Vagina (tissue), 2 donors: ENCODE data around the gene TMEM190. TPM values are rescaled to one million over a fixed set of nuclear protein-coding genes. Genes with fewer than 3 reads are reported as not detected.

ENCODE experiments used
- DNase-seq, 2 donors: peaks; one replicate each; pipeline ENCODE4 v3.0.0-alpha.2; 2017; ENCODE audit errors: extremely low spot score in 2 of 2
- H3K27ac ChIP-seq: fragments of 200-600 bp; sonication (generic); one replicate; pipeline ENCODE4 v1.5.1; 2019
- H3K27me3 ChIP-seq: fragments of 200-600 bp; sonication (generic); one replicate; pipeline ENCODE4 v1.5.1; 2019
- H3K36me3 ChIP-seq, 2 donors: fragments of 200-600 bp; sonication (generic); one replicate each; pipeline ENCODE4 v1.5.1; 2017 to 2019
- H3K4me1 ChIP-seq: fragments of 200-600 bp; sonication (generic); one replicate; pipeline ENCODE4 v1.5.1; 2019
- H3K4me3 ChIP-seq, 2 donors: fragments of 200-600 bp; sonication (generic); 1 replicate in 1 of 2; 2 replicates in 1 of 2; pipeline ENCODE4 v1.5.1; 2016 to 2019
- H3K9me3 ChIP-seq: fragments of 200-600 bp; sonication (generic); one replicate; pipeline ENCODE4 v1.5.1; 2019
- CTCF ChIP-seq, 3 experiments: fragments of 450-650 bp in 2 of 3; fragments of 200-600 bp in 1 of 3; sonication (generic) in 1 of 3; IDR thresholded peaks; one replicate each; pipeline ENCODE4 v1.5.1; 2017 to 2019; ENCODE audit warnings: antibody characterized with exemption in 3 of 3, mild to moderate bottlenecking in 2 of 3, moderate library complexity in 2 of 3
- POLR2A ChIP-seq, 2 donors: fragments of 450-650 bp; IDR thresholded peaks; one replicate each; pipeline ENCODE4 v1.6.1; 2017; ENCODE audit warnings: antibody characterized with exemption in 2 of 2, mild to moderate bottlenecking in 2 of 2, moderate library complexity in 2 of 2
- POLR2AphosphoS5 ChIP-seq, 2 donors: sonication (generic); formaldehyde crosslinking; IDR thresholded peaks; one replicate each; pipeline ENCODE4 v1.9.0; 2017; ENCODE audit warnings: antibody characterized with exemption in 2 of 2, mild to moderate bottlenecking in 2 of 2, low read depth in 1 of 2; ENCODE audit not compliant: insufficient read depth in 1 of 2
- intact Hi-C: fragments of 100-400 bp; cut with DNase I; formaldehyde crosslinking; loops from one replicate; pipeline ENCODE4 v1.15.1; 2023
- total RNA-seq: library from RNA; depleted of rRNA; stranded (reverse); fragments of >200 nt; gene quantifications from one replicate; pipeline ENCODE4 v1.2.3, GENCODE V29; 2016

Gene TMEM190
- total RNA-seq, 1 donor from 2014 or later = not detected

DNA sequence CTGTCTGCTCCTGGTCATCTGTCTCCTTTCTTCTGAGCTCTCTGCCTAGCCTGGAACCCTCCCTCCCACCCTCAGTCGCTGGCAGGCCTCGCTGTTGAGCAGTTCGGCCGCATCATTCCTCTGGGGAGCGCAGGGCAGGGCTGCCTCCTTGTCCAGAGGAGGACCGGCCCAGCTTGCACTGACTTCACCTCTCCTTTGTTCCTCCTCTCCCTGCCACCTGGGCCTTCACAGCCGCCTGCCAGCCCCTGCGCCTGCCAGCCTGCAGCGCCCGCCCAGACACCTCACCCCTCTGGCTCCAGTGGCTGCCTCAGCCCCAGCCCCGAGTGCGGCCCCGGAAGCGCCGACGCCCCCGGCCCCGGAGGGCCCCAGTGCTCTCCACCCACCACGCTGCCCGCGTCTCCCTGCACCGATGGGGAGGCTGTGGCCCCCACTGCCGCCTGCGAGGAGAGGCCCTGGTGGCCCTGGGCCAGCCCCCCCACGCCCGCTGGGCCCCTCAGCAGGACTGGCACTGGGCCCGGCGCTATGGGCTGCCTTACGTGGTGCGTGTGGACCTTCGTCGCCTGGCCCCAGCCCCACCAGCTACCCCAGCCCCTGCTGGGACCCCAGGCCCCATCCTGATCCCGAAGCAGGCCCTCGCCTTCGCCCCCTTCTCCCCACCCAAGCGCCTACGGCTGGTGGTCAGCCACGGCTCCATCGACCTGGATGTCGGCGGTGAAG lies 29.7 kb upstream of the TMEM190 start:
- H3K4me3 ChIP-seq = no peak overlapping the region
- DNase-seq = no peak
- peaks cover 0 to 6% of the 10 kb centered on the region in 2 donors for H3K36me3 ChIP-seq
- no peaks in the 10 kb centered on the region for H3K27me3 ChIP-seq
- H3K27ac ChIP-seq = no peak overlapping the region
- H3K4me1 ChIP-seq = peaks cover 9% of the 10 kb centered on the region
- TF ChIP-seq CTCF (IDR thresholded peaks at IDR 0.05) (no peak), POLR2AphosphoS5 (IDR thresholded peaks at IDR 0.05; ENCODE audit: insufficient read depth in 1 of 2, low read depth in 1 of 2) (no peak), POLR2A (IDR thresholded peaks at IDR 0.05) (no peak)
- no peaks in the 10 kb centered on the region for H3K9me3 ChIP-seq
- intact Hi-C loops = no loop called here

DNA sequence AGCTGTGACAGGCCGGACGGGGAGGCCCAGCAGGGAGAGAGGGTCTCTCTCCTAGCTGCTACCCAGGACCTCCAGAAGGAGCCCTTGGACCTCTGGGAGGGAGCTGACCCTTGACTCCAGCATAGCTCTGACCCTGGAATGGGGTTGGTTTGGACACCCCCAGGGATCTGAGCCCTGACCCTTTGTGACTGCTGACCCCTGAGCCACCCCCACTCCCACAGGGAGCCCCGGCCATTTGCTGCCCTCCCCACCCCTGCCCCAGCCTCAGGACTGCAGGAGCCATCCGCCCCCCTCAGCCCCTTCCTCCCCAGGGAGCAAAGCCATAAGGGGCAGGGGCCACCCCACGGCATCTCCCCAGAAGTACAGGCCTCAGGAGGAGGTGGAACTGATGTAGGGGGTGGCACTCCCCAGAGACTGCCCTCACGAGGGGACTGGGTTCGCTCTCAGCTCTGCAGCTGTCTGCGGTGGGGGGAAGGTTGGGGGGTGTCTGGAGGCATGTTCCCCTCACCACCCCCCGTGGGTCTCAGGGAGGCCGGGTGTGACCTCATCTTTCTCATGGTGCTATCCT lies 29.1 kb upstream of the TMEM190 start:
- H3K27ac ChIP-seq = no peak overlapping the region
- peaks cover 9% of the 10 kb centered on the region for H3K4me1 ChIP-seq
- peaks cover 0 to 6% of the 10 kb centered on the region in 2 donors for H3K36me3 ChIP-seq
- H3K27me3 ChIP-seq = no peaks in the 10 kb centered on the region
- no peaks in the 10 kb centered on the region for H3K9me3 ChIP-seq
- no peak overlapping the region for H3K4me3 ChIP-seq
- TF ChIP-seq POLR2AphosphoS5 (IDR thresholded peaks at IDR 0.05; ENCODE audit: insufficient read depth in 1 of 2, low read depth in 1 of 2) (no peak), CTCF (IDR thresholded peaks at IDR 0.05) (no peak), POLR2A (IDR thresholded peaks at IDR 0.05) (no peak)
- intact Hi-C loops = no loop called here
- no peak for DNase-seq

- Histone ChIP-seq H3K36me3 (peaks cover 0 to 6% of the 10 kb centered on the region in 2 donors), H3K27ac (no peak overlapping the region), H3K27me3 (peaks cover 4% of the 10 kb centered on the region), H3K9me3 (no peaks in the 10 kb centered on the region), H3K4me1 (peaks cover 14% of the 10 kb centered on the region), H3K4me3 (no peak overlapping the region)
- intact Hi-C loops = no loop called here
- TF ChIP-seq CTCF (IDR thresholded peaks at IDR 0.05) = no peak
- no peak for TF ChIP-seq POLR2AphosphoS5 (IDR thresholded peaks at IDR 0.05; ENCODE audit: insufficient read depth in 1 of 2, low read depth in 1 of 2)
- DNase-seq = no peak
Observed at GRCh38 chr19:55348317-55349034, 28.1 kb upstream of the TMEM190 start.

- Histone ChIP-seq H3K27me3 (peaks cover 14% of the 10 kb centered on the region), H3K9me3 (no peaks in the 10 kb centered on the region), H3K4me1 (peaks cover 25% of the 10 kb centered on the region), H3K4me3 (no peak overlapping the region), H3K27ac (no peak overlapping the region), H3K36me3 (peaks cover 0 to 6% of the 10 kb centered on the region in 2 donors)
- TF ChIP-seq POLR2A (IDR thresholded peaks at IDR 0.05) (no peak), CTCF (IDR thresholded peaks at IDR 0.05) (no peak), POLR2AphosphoS5 (IDR thresholded peaks at IDR 0.05; ENCODE audit: insufficient read depth in 1 of 2, low read depth in 1 of 2) (no peak)
- DNase-seq = no peak
- intact Hi-C loops = no loop called here
Observed at GRCh38 chr19:55350620-55351315, 25.9 kb upstream of the TMEM190 start.
